HG02623 (cell line): ENCODE results near the gene SMARCC1.

Experiments used
- ATAC-seq: cut with Tn5 transposase; IDR thresholded peaks from one replicate; pipeline ENCODE4 v1.9.1; 2021; ENCODE audit warnings: moderate library complexity; ENCODE audit not compliant: unreplicated experiment

Gene SMARCC1

DNA sequence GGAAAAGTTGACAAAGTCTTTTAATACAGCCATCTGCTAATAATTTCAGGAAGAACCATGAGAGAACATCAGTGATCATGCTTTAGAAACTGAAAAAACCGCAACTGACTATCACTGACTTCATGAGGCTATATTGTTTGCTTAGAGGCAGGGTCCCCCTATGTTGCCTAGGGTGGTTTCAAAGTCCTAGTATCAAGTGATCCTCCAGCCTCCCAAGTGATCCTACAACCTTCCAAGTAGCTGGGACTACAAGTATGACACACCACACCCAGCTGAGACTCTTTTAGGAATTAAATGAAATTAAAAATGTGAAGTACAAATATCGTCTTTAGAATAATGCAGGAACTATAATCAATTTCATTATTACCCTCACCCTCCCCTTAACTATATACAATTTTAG lies 144.8 kb downstream of the SMARCC1 start:
- no peak for ATAC-seq

DNA sequence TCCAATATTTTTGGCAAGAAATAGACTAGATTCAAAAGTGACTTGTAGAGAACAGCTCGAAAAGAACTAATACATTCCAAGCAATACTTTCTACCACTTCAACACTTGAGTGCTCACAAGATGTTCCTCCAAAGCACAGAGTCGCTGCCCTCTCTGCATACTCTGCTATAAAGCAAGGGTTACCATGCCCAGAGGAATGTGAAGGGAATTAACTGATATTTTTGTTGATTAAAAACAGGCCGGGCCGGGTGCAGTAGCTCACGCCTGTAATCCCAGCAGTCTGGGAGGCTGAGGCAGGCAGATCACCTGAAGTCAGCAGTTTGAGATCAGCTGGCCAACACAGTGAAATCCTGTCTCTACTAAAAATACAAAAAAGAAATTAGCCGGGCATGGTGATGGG lies 145.5 kb downstream of the SMARCC1 start:
- no peak for ATAC-seq

DNA sequence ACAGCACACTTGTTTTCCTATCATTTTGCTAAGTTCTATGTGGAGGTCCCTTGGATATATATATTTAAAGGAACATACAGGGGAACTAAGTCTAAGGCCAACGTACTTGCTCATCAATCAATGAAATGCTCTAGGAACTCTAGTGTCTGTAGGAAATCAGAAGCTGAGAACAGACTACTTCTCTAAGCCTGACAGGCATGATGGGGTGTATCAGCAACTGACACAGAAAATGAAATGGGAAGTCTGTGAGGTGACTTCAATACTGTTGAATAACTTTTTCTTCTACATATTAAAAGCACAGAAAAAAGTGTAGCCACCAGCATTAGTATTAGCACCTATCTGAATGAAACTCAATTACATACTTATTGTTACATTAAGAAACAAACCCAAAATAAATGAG lies 146.2 kb downstream of the SMARCC1 start:
- ATAC-seq = no peak

DNA sequence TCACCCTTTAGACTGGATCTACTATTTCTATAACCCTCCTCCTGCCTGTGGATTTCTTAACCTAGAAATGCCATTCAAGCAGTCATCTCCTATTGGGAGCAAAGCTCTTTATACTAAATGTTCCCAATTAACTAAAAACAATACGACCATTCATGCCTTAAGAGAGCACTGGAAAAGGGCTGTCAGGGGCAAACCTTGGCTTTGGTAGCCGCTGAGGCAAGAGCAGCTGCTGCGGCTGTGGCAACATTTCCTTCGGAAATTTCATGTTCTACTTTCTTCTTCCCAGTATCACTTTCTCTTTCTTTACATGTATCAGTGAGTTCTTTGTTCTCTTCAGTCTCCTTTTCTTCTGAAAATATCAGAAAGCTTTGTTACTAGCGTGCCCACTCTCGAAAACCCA lies 146.7 kb downstream of the SMARCC1 start:
- no peak for ATAC-seq

DNA sequence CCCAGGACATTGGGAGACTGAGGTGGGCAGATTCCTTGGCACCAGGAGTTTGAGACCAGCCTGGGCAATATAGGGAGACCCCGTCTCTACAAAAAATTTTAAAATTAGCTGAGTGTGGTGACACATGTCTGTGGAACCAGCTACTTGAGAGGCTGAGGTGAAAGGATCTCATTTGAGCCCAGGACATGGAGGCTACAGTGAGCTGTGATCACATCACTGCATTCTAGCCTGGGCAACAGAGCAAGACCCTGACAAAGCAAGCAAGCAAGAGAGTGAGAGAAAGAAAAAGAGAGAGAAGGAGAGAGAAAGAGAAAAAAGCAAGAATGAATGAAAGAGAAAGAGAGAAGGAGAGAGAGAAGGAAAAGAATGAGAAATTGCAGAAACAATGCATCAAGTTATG lies 150.9 kb downstream of the SMARCC1 start:
- no peak for ATAC-seq

DNA sequence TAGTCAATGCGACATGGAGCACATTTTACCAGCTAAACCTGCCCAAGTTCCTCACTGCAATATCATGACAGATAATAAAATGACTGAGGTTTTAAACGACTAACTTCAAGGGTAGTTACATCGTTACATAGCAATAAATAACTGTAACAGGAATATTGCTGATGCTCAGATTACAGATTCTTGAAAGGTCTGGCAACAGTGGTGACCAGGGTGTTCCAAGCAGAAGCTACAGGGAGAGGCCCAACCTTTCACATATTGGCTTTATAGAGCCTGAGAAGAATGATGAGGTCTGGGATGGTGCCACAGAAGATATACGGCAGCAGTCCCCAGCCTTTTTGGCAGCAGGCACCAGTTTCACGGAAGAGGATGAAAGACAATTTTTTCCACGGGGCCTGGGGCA lies 151.9 kb downstream of the SMARCC1 start:
- ATAC-seq = no peak

DNA sequence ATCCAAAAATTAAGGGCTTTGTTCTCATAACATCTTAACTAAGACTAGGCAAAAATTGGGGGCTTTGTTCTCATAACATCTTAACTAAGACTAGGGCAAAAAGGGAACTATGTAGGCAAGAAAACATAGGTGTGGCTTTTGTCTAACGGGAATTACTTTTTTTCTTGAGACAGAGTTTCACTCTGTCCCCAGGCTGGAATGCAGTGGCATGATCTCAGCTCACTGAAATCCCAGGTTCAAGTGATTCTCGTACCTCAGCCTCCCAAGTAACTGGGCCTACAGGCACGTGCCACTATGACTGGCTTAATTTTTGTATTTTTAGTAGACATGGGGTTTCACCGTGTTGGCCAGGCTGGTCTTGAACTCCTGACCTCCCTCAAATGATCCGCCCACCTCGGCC lies 153.3 kb downstream of the SMARCC1 start:
- ATAC-seq = no peak

DNA sequence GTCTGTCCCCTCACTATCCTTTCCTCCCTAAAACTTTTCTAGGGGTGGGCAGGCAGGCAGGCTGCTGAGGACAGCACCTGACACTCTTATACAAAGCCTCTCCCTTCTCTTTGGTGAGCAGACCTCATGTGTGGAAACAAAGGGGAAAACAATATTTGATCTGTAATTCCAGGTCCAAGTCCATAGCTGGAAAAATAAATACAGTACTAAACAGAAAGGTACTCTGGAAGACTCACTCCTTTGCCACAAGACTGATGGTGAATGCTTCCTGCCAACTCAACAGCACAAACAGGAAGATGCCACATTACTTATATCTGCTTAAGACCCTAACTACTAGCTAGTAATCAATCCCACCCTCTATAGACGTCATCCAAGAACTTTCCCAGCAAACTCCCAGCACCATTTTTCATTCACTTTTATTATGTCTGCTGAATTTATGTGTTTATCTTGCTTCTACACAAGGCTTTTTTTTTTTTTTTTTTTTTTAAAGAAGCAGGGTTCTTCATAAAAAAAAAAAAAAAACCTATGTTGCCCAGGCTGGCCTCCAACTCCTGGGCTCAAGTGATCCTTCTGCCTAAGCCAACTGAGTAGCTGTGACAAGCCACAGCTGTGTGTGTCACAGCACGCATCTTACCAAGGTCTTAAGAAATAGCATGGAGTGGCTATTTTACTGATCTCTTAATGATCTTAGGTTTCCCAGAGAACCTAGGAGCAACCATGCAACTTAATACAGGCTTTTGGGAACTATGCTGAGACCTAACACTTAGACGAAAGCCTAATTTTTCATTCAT lies 158.8 kb downstream of the SMARCC1 start:
- ATAC-seq = no peak

DNA sequence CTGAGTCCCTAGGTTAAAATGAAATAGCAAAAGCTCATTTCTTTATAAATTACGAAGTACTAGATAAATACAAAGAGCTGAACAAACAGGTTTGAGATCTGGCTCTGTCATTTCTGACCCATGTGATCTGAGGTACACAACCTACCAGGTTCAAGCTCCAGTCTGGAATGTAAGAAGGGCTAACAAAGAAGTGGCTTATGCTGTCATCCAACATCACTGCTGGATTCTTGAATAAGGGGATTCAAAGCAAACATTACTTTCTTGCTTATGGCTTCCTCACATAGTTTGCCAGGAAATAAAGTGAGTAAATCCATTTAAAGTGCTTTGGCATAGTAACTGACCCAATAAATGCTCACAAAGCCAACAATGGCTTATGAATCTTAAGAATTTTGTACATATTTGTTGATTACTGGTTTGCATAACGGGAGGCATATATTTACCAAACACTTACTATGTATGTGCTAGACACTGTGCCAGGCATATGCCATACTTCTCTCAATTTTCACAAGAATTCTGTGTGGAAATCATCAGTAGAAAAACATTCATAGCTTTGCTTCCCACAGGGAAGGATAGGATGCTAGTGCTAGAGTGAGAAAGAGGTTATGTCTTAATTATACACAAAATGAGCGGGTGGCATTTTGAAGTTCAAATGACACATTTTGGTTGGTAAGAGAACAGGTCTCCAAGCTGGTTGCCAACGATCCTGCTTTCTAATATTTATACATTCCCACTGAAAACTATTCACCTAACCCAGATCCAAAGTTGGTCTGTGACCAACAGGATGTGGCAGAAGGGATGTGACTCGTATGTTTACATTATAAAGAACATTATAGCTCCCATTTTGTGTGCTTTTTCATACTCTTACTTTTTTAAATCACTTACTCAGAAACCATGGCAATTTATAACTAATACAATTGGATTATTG lies 164.3 kb downstream of the SMARCC1 start:
- no peak for ATAC-seq

DNA sequence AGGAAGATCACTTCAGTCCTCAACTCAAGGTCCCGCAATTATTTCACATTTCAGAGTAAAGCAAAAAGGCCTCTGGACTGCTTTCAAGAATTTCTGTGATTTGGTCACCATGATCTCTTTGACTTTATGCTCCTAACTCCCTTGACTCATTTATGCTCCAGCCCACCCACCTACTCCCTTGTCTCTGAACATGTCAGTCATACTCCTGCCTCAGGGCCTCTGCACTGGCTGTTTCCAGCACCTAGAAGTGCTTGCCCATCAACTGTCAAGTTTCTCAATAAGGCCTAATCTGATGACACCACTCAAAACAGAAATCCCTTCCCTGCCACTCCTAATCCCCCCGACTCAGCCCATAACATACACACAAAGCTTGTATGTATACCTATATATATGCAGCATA lies 166.9 kb downstream of the SMARCC1 start:
- no peak for ATAC-seq

DNA sequence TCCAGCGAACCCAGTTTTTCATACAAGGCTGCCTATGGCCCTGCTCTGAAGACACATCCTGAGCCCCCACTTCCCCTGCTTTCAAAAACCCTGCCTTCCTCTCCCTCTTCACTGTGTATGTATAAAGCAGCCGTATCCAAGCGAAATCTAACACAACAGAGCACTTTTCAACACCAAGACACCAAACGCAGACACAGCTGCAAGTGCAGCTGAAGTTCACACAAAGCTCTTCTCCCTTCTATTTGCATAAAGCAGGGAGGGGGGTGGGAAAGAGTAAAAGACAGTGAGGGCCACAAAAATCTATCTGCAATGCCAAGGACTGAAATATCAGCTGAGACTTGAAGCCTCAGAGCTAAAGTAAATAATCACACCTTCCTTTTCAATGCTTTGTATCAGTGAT lies 168.0 kb downstream of the SMARCC1 start:
- ATAC-seq = no peak

DNA sequence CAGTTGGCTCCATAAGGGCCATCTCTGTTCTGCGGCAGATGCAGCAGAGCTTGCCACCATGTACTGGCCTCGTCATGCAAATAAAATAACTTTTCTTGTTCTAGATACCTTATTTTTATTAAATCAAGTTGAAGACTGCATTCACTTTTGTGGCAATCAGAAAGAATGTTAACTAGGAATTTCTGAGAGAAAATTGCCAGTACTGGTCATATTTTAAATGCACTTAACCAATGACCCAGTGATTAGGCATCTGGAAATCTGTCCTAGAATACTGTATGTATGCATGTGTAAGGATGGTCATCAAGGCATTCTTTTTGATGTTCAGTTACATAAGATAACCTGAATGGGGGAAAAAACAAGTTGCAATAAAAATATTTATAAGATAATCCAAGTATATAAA lies 168.8 kb downstream of the SMARCC1 start:
- no peak for ATAC-seq

DNA sequence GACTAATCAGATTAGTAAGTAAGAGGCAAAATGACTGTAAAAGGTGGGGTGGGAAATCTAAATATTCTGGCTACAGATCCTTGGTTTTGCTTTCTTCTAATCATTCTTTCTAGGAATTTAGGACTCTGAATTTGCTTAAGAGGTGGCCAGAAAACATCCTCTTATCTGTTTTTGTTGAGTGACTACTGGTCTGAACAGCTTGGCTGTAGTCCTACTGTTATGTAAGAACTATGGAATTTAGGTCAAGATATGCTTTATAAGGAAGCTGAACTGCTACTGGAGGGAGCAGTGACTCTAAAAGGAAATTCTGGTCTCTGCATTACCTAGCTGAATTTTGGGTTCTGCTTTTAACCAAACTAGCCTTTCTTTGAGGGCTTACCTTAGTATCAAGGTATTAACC lies 169.5 kb downstream of the SMARCC1 start:
- ATAC-seq = no peak

DNA sequence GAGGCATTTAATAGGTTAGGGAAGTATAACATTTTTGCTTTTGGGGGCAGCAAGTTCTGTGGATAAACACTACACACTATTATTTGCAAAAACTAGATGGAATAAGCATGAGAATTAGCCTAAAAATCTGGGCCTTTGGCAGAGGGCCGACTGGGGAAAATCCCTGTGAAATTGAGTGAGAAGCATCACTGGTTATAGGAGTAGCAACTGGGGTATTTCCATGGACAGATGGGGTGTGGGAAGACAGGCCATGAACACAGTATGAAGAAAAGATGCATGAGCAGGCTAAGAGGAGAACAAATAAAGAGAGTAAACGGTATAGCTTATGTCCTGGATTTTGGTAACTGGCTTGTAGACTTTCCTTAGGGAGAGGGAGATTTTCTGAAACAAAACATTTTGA lies 170.1 kb downstream of the SMARCC1 start:
- no peak for ATAC-seq

DNA sequence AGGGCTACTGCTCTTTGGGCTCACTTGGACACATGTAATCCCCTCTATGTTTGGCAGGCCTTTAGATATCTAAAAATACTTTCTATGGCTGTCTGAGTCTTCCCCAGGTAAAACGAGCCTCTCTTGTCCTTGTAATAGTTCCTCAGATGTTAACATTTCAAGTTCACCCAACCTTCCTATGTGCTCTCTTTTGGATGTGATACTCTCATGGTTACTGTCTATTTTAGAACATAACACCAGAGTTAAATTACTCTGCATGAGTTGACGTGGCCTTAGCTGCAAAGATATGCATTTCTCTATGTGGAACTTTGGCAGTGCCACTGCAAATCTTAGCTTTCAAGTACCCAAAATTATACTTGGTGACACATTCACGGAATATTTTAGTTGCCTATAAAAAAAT lies 171.1 kb downstream of the SMARCC1 start:
- no peak for ATAC-seq

DNA sequence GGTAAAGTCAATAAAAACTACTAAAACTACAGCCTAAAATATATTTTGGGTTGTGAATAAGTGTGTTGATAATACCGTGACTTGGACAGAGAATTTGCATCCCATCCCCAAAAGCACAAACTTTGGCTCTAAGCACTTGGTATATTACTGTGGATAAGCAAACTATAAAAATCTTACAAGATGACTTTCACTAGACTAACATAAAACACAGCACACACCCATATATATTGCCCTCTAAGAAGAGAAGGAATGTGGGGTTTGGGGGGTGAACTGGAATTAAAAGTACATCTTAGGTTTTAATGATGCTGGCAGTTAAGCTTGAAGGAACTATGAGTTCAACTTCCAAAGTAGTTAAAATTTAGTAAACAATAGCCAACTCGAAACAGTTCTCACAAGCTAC lies 174.4 kb downstream of the SMARCC1 start:
- no peak for ATAC-seq

DNA sequence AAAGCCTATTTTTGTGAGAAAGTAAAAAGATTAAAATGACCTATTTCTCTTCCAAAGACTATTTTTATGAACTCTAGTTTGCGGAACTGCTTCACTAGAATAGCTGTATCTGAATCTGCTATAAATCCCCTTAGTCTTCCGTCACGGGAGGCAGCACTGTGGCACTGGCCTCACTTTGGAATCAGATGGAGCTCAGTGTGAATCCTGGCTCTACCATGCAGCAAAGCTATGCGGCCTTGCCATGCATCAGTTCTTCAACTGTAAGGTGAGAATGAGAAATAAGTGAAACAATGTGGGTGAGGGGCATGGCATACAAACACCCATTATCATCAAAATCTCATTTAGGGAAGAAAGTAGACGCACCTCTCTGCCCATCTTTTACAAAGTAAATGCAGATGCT lies 175.5 kb downstream of the SMARCC1 start:
- no peak for ATAC-seq

DNA sequence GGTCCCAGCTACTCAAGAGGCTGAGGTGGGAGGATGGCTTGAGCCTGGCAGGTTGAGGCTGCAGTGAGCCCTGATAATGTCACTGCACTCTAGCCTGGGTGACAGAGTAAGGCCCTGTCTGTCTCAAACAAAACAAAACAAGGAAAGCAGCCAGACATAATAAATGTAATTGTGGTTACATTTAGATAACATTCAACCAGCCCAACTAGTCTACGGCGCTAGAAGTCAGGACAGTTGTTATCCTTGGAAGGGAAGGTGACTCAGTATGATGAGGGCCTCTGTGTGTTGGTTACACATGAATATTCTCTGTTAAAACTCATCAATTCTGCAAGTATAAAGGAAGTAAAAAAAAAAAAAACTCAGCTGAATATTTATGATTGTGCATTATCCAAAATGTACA lies 176.0 kb downstream of the SMARCC1 start:
- no peak for ATAC-seq

DNA sequence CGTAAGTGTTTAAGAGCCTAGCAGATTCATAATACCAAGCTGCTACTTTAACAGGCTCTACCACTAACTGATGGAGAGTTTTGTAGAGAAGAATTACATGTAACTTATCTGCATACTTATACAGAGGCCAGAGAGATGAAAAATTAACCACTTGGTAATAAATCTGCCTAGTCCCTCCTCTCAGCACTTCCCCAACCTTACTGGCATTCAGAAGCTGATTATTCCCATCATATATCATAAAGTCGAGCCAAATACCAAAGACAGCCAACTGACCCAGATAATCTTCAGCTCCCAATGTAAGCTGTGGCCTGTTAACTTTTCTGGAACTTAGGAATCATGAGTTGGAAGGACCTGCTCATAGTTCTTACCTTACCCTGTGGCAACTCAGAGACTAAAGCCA lies 177.5 kb downstream of the SMARCC1 start:
- no peak for ATAC-seq

DNA sequence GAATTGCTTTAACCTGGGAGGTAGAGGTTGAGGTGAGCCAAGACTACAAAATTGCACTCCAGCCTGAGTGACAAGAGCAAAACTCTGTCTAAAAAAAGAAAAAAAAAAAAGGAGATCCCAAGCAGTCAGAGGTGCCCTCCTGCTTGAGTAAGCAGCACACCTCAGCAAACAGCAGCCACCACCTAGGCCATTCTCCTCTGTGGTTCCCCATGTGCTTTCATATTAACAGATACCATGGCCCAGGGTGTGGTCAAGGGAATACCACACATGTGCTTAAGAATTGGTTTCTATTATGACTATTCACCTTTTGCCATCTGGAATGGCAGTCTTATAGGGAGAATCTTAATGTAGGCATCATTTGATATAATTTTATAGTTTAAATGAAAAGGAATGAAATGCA lies 178.4 kb downstream of the SMARCC1 start:
- ATAC-seq = no peak

DNA sequence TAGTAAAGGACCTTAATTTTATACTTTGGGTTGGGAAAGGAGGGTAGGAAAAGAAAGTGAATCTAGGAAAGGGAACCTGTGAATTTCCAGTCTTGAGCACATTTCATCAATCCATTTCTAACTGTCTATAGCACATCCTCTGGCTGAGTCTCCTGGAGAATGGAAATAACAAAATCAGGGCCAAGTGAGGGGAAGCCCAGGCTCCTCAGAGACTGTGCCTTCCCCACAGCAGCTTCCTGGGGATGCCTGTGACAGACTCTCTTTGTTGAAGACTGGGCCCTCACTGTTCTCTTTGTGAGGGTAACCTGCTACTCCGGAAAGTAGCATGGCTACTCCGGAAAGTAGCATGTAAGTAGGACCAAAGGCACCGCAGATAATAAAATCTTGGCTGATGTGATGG lies 180.4 kb downstream of the SMARCC1 start:
- ATAC-seq = no peak

DNA sequence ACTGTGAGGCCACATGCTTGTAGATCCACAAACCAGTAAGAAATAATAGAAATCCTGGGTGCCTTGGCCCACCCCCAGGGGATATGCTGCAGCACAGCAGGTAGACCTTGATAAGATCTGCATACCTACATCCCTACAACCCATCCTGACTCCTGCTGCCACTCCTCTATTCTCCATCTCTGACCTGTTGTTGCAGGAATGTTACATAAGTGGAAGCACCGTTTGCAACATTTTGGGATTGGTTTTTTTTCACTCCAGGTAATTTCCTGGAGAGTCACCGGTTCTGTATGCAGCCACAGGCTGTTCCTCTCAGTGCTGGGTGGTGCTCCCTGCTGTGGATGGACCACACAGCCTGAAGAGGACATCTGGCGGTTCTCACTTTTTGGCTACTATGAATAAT lies 186.9 kb downstream of the SMARCC1 start:
- ATAC-seq = no peak
